GM23338 (cell line): Measurements from ENCODE around the gene CCN5. TPM values are rescaled to one million over a fixed set of nuclear protein-coding genes. Genes with fewer than 3 reads are reported as not detected.
A peak's percentile ranks its signal among the peaks of the same experiment; 100 is the strongest.

Source experiments
- ATAC-seq: fragments of 200-7000 bp; cut with Tn5 transposase; 3 replicates; pipeline ENCODE4 v1.9.1; 2020
- DNase-seq: peaks from one replicate; pipeline ENCODE4 v3.0.0-alpha.2; 2015; ENCODE audit warnings: low spot score
- H2AFZ ChIP-seq: fragments of 200-600 bp; sonication (generic); 2 replicates; pipeline ENCODE4 v1.8.0; 2016; ENCODE audit warnings: antibody characterized with exemption, mild to moderate bottlenecking, moderate library complexity
- H3F3A ChIP-seq: fragments of 200-600 bp; sonication (generic); replicated peaks from 2 replicates; pipeline ENCODE4 v1.8.0; 2017; ENCODE audit warnings: antibody characterized with exemption, mixed run types, low read depth
- H3K27ac ChIP-seq: fragments of 200-600 bp; sonication (generic); 2 replicates; pipeline ENCODE4 v1.6.1; 2016; ENCODE audit warnings: low read depth
- H3K27me3 ChIP-seq: fragments of 200-600 bp; sonication (generic); 2 replicates; pipeline ENCODE4 v1.8.0; 2016; ENCODE audit warnings: mild to moderate bottlenecking, mixed run types, moderate library complexity; ENCODE audit not compliant: insufficient read depth
- H3K36me3 ChIP-seq: fragments of 200-600 bp; sonication (generic); 2 replicates; pipeline ENCODE4 v1.8.0; 2016; ENCODE audit warnings: mild to moderate bottlenecking; ENCODE audit not compliant: insufficient read depth
- H3K4me1 ChIP-seq: fragments of 200-600 bp; sonication (generic); 2 replicates; pipeline ENCODE4 v1.8.0; 2016; ENCODE audit warnings: mild to moderate bottlenecking, moderate library complexity; ENCODE audit not compliant: insufficient read depth
- H3K4me2 ChIP-seq: fragments of 200-600 bp; sonication (generic); 2 replicates; pipeline ENCODE4 v1.7.1; 2017; ENCODE audit warnings: mixed run types
- H3K4me3 ChIP-seq: fragments of 200-600 bp; sonication (generic); 2 replicates; pipeline ENCODE4 v1.6.1; 2016; ENCODE audit warnings: mixed run types
- H3K79me2 ChIP-seq: fragments of 200-600 bp; sonication (generic); replicated peaks from 2 replicates; pipeline ENCODE4 v1.8.0; 2017; ENCODE audit warnings: mild to moderate bottlenecking; ENCODE audit not compliant: insufficient read depth
- H3K9me2 ChIP-seq: fragments of 200-600 bp; sonication (generic); 2 replicates; pipeline ENCODE4 v1.8.0; 2017; ENCODE audit not compliant: insufficient read depth
- H4K20me1 ChIP-seq: fragments of 200-600 bp; sonication (generic); replicated peaks from 2 replicates; pipeline ENCODE4 v1.8.0; 2017; ENCODE audit warnings: mild to moderate bottlenecking; ENCODE audit not compliant: insufficient read depth
- H3K27ac Mint-ChIP-seq: 2 replicates; pipeline ENCODE4 v1.8.0; 2020; ENCODE audit warnings: inconsistent platforms, mild to moderate bottlenecking, moderate library complexity, mixed read lengths
- H3K27me3 Mint-ChIP-seq: 3 replicates; pipeline ENCODE4 v1.8.0; 2022; ENCODE audit warnings: low read depth, mild to moderate bottlenecking, moderate library complexity, mixed read lengths, inconsistent platforms; ENCODE audit not compliant: insufficient read depth, poor library complexity
- H3K36me3 Mint-ChIP-seq: 3 replicates; pipeline ENCODE4 v1.8.0; 2021; ENCODE audit warnings: low read depth, mild to moderate bottlenecking, inconsistent platforms, moderate library complexity, mixed read lengths
- H3K4me1 Mint-ChIP-seq: 3 replicates; pipeline ENCODE4 v1.8.0; 2020; ENCODE audit warnings: mild to moderate bottlenecking, inconsistent platforms, mixed read lengths
- H3K4me3 Mint-ChIP-seq: 3 replicates; pipeline ENCODE4 v1.8.0; 2021; ENCODE audit warnings: moderate library complexity, mild to moderate bottlenecking, inconsistent platforms, mixed read lengths
- H3K9me3 Mint-ChIP-seq: 3 replicates; pipeline ENCODE4 v1.8.0; 2020; ENCODE audit warnings: moderate library complexity, mild to moderate bottlenecking, inconsistent platforms, mixed read lengths
- CREB1 ChIP-seq: fragments of 250-450 bp; sonication (Bioruptor Pico); IDR thresholded peaks from 2 replicates; pipeline ENCODE4 v1.5.0; 2020; ENCODE audit warnings: low read depth, mild to moderate bottlenecking, moderate library complexity
- CTCF ChIP-seq, 2 experiments: fragments of 200-600 bp in 1 of 2; sonication (generic) in 1 of 2; conservative IDR thresholded peaks; 2 replicates each; pipeline versions ENCODE4 v1.5.1 to v1.6.1; 2016 to 2017; ENCODE audit warnings: antibody characterized with exemption in 2 of 2, low read depth in 2 of 2, mild to moderate bottlenecking in 2 of 2, moderate library complexity in 1 of 2
- EZH2phosphoT487 ChIP-seq: fragments of 200-600 bp; sonication (generic); IDR thresholded peaks from one replicate; pipeline ENCODE4 v1.8.1; 2018; ENCODE audit warnings: antibody characterized with exemption; ENCODE audit not compliant: unreplicated experiment
- NANOG ChIP-seq: IDR thresholded peaks from 2 replicates; pipeline ENCODE4 v1.6.1; 2016; ENCODE audit warnings: antibody characterized with exemption, borderline replicate concordance
- POLR2AphosphoS5 ChIP-seq: IDR thresholded peaks from 2 replicates; pipeline ENCODE4 v1.6.1; 2016; ENCODE audit warnings: antibody characterized with exemption, low read depth
- STAT1 ChIP-seq: IDR thresholded peaks from one replicate; pipeline ENCODE4 v1.6.1; 2016; ENCODE audit warnings: antibody characterized with exemption; ENCODE audit not compliant: unreplicated experiment
- ZNF462 ChIP-seq: fragments of 250-450 bp; sonication (Bioruptor Pico); IDR thresholded peaks from 2 replicates; pipeline ENCODE4 v1.5.0; 2020; ENCODE audit warnings: mild to moderate bottlenecking, moderate library complexity
- polyA plus RNA-seq: library from polyadenylated mRNA; unstranded; fragments of >200 nt; fragmentation: Nextera tagmentation; extraction: Ambion mirVana; gene quantifications from 2 replicates; pipeline ENCODE4 v1.2.1, GENCODE V29; 2016
- total RNA-seq: library from RNA; depleted of rRNA; stranded (reverse); fragments of >200 nt; shearing (Covaris generic); gene quantifications from 2 replicates; pipeline ENCODE4 v1.2.3, GENCODE V29; 2014

The CCN5 gene
- total and polyA plus RNA-seq, 2 experiments from 2014 or later: not detected

GRCh38 chr20:44694159-44694558 lies 21.0 kb upstream of the CCN5 start (continued):
- TF ChIP-seq ZNF462 (CRISPR knock-in tag): no peak
- no peak for TF ChIP-seq NANOG
- no peak for TF ChIP-seq CTCF (conservative IDR thresholded peaks at IDR 0.05; ENCODE audit: low read depth in 2 of 2)
- TF ChIP-seq CREB1 (CRISPR knock-in tag): no peak

- H3K4me1 Mint-ChIP-seq: peaks cover 2% of the 10 kb centered on the region
- H3K9me2 ChIP-seq: no peaks in the 10 kb centered on the region
- TF ChIP-seq STAT1 (no peak), EZH2phosphoT487 (no peak), POLR2AphosphoS5 (no peak), ZNF462 (CRISPR knock-in tag) (no peak)
Measured at GRCh38 chr20:44695295-44695673, 19.9 kb upstream of the CCN5 start.

More at GRCh38 chr20:44695295-44695673, 19.9 kb upstream of the CCN5 start:
- Histone ChIP-seq H2AFZ (0 out of 2 replicates have a peak overlapping the region, but pooled peaks have one; percentile 12), H4K20me1 (no peaks in the 10 kb centered on the region), H3K4me1 (peaks cover 5% of the 10 kb centered on the region; the same call in 1 of the 2 replicates), H3K4me2 (no peak overlapping the region), H3K36me3 (no peaks in the 10 kb centered on the region), H3K4me3 (no peak overlapping the region), H3F3A (no peaks in the 10 kb centered on the region), H3K27me3 (no peaks in the 10 kb centered on the region), H3K27ac (no peak overlapping the region), H3K79me2 (no peaks in the 10 kb centered on the region)
- no peak for DNase-seq
- Mint-ChIP-seq H3K9me3 (peaks cover 3% of the 10 kb centered on the region; the same call in 1 of the 3 replicates), H3K36me3 (no peaks in the 10 kb centered on the region), H3K4me3 (no peak overlapping the region), H3K27me3 (no peaks in the 10 kb centered on the region), H3K27ac (no peak overlapping the region)
- ATAC-seq: no peak
